Activated CD8-positive, alpha-beta memory T cell treated with anti-CD3 and anti-CD28 coated beads for 48 hours (primary cell): Measurements from ENCODE around the gene LRRC43.
"Not testable (repeated sequence)": the region's sequence is repeated elsewhere in the genome, so short reads cannot be mapped to it uniquely, and the experiment has no call there.

ENCODE experiments used
- DNase-seq, 3 experiments: peaks; one replicate each; pipeline ENCODE4 v3.0.0-alpha.2; 2020; ENCODE audit warnings: low read depth in 2 of 3, low spot score in 2 of 3

The LRRC43 gene

DNA sequence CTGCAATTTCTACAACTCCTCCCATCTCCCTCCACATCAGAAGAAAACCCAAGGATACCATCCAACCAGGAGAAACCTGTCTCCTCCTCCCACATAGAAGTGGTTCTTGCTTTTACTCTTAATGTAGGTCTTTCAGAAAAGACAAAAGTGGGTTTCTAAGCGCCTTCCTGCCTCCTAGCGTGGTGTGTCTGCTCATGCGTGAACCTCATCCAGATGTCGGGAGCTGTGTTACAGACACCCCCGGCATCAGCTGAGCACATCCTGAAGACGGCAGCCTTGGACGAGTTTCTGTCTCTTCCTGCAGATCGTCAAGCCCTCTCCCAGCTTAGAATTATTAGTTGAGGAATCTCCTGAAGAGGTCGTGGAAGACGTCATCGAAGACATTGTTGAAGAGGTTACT is 9.5 kb downstream of the LRRC43 start:
- DNase-seq = no peak

DNA sequence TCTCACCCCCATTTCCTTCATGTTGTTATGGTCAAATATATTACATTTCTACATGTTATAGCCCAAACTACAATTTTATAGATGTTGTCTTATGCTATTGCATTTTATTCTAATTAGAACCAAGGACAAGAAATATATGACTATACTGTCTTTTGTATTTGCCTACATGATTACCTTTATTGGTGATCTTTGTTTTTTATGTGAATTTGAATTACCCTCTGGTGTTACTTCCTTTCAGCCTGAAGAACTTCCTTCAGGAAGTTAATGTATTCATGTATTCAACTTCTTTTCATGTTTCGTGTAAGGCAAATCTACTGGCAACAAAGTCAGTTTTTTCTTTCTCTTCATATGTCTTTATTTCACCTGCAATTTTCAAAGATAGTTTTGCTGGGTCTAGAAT is 11.9 kb downstream of the LRRC43 start:
- no peak for DNase-seq

DNA sequence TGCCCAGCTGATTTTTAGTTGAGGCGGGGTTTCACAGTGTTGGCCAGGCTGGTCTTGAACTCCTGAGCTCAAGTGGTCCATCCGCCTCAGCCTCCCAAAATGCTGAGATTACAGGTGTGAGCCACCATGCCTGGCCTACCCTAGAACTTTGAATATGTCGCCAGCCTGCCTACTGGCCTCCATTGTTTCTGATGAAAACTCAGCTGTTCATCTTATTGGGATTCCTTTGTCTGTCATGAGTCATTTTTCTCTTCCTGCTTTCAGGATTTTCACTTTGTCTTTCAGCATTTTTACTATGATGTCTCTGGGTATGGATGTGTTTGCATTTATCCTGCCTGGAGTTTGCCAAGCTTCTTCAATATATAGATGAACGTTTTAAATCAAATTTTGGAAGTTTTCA is 12.5 kb downstream of the LRRC43 start:
- no peak for DNase-seq

DNA sequence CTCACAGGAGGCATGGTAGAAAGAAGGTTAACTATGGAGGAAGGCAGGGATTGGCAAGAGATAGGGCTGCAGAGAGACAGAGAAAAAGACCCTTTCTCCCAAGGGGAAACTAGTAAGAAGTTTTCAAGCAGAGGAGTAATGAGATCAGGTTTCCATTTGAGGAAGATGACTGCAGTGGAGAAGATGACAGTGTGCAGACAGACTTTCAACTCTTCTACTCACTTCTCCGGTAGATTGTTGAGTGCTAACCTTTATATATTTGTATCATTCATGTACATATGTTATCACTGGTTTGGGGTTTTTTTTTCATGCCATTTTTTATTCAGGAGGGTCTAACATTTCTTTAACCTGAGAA is 14.7 kb downstream of the LRRC43 start:
- no peak for DNase-seq

DNA sequence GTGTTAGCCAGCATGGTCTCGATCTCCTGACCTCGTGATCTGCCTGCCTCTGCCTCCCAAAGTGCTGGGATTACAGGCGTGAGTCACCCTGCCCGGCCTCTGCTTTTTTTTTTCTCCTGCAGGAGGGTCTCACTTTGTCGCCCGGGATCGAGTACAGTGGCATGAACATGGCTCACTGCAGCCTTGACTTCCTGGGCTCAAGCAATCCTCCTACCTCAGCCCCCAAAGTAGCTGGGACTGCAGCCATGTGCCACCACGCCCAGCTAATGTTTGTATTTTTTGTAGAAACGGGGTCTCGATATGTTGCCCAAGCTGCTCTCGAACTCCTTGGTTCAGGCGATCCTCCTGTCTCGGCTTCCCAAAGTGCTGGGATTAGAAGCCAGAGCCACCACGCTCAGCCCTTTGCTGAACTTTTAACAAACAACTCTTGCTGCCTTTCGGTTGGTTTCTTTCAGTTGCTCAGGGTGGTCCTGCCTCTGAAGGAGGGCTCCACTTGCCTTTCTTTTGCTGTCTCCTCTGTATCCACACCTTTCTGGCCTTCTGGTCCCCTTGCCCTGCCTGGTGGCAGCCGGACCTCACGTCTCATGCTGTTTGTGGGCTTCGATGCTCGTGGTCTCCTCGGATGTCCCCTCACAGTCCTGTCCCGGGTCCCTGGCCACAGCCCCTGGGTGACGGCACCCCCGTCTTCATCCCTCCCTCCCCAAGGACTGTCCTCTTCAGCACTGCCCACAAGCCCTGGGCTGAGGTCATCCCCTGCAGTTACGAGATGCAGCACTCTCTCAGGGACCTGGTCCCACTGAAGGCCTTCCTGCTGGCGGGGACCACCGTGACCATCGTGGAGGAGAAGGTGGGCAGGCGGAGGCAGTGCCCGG is 16.8 kb downstream of the LRRC43 start:
- DNase-seq = no peak

DNA sequence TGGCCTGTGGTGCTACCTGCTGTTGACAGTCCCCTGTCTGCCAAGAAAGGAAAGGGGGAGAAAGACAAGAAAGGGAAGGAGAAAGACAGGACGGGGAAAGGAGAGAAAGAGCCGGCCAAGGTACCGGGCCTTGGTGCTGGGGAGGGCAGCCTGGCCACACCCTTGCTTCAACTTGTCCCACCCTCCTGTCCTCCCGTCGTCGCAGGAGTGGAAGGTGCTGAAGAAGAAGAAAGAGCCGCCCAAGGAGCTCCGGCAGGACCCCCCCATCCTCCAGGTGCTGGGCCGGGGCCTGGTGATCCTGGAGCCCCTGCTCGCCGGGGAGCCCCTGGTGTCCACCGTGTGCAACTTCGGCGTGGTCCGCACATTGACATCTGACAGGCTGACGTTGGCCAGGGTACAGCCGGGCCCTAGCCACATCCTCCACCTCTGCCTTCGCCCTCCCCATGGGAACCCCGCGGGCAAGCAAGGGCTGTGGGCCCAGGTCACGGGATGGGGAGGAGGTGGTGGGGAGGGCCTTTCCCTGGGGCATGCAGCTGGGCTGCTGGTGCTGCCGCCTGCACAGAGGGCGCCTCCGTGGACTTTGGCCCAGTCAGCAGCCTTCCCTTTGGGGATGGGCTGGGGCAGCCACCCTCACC is 17.7 kb downstream of the LRRC43 start:
- no peak for DNase-seq

DNA sequence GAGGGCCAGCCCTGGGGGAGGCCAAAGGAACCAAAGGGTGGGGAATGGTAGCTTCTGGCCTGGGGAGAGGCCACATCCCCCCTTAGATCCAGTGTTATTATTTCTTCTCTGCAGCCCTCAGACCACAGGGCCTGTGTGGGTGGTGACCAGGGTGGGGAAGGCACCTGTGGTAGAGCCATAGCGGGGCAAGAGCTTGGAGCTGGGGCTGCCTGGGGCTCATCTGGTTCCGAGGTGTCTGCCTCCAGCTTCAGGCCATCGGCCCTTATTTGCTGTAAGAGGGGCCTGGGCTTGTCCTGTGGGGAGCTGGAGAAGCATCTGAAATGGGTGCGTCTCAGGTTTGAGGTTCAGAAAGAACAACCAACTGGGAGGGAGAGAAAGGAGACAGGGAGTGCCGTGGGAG is 18.5 kb downstream of the LRRC43 start:
- no peak for DNase-seq

DNA sequence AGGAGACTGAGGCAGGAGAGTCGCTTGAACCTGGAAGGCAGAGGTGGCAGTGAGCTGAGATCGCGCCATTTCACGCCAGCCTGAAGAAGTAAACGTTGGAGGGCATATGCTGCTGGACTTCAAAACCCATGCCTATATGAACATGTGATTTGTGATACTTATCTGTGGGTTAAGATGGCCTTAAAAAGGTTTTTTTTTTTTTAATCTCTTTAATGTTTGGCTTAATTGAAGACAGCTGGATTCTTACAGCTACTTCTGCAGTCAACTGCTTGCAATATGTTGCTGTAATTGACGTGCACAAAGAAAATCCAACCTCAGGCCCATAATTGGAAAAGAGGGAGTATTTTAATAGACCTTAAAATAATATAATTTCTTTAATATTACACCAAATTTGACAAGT is 19.1 kb downstream of the LRRC43 start:
- no peak for DNase-seq

DNA sequence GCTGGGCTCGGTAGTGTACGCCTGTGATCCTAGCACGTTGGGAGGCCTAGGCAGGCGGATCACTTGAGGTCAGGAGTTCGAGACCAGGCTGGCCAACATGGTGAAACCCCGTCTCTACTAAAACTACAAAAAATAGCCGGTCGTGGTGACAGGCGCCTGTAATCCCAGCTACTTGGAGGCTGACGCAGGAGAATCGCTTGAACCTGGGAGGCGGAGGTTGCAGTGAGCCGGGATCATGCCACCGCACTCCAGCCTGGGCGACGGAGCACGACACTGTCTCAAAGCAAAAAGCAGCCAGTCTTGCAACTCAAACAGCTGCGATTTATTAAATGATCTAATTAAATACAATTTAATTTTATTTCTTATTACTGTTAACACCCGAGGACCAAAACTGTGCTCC is 19.9 kb downstream of the LRRC43 start:
- DNase-seq = not testable (repeated sequence)

DNA sequence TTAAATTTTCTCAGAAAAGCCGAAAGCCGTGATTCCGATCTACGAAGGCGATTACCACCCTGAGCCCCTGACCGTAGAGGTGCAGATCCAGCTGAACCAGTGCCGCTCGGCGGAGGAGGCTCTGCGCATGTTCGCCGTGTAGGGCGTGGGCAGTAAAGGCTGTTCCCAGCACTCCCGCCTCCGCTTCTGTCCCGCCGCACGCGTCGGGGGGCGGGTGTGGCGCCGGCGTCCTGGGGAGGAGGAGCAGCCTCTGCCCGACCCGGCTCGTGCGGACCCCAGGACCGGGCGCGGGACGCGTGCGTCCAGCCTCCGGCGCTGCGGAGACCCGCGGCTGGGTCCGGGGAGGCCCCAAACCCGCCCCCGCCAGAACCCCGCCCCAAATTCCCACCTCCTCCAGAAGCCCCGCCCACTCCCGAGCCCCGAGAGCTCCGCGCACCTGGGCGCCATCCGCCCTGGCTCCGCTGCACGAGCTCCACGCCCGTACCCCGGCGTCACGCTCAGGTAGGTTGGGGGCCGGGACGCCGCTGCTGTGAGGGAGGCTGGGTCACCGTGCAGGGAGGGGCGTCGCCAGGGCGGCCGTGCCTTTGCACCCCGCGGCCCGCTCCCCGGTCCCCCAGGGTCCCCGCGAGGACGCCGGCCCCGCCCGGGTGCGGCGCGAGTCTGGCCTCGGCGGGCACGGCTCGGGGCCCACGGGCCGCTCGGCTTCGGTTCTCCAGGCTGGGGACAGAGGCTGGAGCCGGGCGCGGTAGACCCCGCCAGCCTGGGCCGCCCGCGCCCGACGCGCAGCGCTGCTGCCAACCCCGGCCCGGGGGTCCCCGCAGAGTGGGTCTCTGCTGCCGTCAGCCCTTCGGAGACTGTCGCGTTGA is 20.6 kb downstream of the LRRC43 start, which contains the start of gene B3GNT4:
B3GNT4 (plus strand) TSS at position 409 of the 866 bp plus-strand sequence. CDS start 910 bp downstream, outside the sequence.
- DNase-seq = no peak

DNA sequence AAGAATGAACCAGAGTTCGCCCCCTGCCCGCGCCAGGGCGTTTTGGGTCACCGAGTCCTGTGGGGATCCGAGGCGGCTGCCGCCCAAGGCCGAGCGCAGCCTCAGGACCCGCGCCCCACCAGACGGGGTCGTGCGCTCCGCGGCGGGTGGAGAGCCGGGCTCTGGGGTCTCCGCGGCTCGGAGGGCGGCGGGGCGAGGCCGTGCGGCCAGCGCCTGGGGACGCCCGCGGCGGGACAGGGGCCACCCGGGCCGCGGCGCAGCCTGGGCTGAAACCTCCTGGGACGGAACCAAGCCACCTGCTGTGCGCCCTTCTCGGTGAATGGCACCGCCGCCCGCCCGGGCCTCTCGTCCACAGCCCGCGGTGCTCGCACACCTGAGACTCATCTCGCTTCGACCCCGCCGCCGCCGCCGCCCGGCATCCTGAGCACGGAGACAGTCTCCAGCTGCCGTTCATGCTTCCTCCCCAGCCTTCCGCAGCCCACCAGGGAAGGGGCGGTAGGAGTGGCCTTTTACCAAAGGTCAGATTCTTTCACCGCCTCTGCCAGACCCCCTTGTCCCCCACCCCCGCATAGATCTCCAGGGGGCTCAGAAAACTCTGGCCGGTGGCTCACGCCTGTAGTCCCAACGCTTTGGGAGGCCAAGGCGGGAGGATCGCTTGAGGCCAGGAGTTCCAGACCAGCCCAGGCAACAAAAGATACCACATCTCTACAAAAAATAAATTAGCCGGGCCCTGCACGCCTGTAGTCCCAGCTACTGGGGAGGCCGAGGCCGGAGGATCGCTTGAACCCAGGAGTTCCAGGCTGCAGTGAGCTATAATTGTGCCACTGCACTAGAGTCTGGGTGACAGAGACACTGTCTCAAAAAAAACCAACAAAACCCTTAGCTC is 21.5 kb downstream of the LRRC43 start:
- DNase-seq = no peak

DNA sequence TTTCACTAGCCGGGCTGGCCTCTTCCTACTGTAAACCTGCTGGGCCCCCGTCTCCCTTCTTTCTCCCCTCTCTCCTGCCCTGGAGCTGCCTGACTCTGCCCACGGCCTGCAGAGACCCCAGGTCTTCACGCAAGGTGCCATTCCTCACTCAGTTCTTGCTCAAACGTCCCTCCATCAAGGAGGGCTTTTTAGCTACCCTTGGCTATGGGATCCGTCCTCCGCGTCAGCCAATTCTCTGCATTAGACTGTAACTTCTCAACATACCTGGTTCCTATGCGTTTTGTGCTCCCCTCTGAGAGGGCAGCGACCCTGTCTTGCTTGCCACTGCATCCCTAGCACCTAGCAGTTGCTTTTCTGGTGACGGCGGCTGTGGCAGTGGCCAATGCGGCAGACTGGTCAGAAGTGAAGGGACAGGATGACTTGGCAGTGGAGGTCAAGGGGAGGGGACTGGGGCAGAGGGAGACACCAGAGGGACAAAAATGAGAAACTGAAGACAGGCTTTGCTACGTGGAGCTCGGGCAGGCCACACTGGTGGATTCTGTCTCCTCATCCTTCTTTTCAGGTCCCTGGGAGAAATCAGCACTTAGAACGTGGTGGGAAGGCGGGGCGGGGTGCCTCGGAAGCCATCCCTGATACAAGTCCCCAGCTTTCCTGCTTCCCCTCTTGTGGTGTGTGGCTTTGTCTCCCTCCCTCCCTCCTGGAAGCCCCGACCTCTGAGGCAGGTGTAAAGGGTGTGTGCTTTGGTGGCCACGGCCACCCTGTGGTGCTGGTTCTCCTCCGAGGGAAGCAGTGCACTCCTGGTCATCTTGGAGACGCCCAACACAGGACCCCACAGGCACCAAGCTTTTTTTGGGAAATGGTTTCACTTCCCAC is 22.4 kb downstream of the LRRC43 start:
- DNase-seq = no peak

DNA sequence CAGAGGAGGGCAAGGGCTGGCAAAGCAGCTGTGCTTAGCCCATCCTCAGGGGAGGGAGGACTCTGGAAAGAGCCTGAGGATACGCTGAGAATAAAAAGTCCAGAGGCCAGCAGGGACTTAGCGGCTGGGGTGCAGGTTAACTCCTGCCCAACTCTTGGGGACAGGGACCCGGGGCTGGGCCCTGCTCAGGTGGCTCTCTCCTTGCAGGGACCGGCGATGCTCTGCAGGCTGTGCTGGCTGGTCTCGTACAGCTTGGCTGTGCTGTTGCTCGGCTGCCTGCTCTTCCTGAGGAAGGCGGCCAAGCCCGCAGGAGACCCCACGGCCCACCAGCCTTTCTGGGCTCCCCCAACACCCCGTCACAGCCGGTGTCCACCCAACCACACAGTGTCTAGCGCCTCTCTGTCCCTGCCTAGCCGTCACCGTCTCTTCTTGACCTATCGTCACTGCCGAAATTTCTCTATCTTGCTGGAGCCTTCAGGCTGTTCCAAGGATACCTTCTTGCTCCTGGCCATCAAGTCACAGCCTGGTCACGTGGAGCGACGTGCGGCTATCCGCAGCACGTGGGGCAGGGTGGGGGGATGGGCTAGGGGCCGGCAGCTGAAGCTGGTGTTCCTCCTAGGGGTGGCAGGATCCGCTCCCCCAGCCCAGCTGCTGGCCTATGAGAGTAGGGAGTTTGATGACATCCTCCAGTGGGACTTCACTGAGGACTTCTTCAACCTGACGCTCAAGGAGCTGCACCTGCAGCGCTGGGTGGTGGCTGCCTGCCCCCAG is 23.4 kb downstream of the LRRC43 start:
- DNase-seq = no peak

DNA sequence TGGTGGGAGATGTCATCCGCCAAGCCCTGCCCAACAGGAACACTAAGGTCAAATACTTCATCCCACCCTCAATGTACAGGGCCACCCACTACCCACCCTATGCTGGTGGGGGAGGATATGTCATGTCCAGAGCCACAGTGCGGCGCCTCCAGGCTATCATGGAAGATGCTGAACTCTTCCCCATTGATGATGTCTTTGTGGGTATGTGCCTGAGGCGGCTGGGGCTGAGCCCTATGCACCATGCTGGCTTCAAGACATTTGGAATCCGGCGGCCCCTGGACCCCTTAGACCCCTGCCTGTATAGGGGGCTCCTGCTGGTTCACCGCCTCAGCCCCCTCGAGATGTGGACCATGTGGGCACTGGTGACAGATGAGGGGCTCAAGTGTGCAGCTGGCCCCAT is 24.1 kb downstream of the LRRC43 start:
- no peak for DNase-seq

DNA sequence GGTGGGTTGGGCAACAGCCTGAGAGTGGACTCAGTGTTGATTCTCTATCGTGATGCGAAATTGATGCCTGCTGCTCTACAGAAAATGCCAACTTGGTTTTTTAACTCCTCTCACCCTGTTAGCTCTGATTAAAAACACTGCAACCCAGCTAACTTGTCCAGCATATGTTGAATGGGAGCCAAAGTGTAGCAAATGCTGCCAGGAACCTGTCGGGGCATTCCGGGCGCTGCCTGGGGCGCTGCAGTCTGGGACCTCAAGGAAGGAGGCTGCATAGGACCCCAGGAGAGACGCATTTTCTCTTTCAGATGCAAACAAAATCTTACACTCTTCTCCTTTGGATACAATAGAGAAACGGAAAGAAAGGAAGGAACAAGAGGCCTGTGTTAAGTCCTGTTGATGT is 24.5 kb downstream of the LRRC43 start:
- no peak for DNase-seq

DNA sequence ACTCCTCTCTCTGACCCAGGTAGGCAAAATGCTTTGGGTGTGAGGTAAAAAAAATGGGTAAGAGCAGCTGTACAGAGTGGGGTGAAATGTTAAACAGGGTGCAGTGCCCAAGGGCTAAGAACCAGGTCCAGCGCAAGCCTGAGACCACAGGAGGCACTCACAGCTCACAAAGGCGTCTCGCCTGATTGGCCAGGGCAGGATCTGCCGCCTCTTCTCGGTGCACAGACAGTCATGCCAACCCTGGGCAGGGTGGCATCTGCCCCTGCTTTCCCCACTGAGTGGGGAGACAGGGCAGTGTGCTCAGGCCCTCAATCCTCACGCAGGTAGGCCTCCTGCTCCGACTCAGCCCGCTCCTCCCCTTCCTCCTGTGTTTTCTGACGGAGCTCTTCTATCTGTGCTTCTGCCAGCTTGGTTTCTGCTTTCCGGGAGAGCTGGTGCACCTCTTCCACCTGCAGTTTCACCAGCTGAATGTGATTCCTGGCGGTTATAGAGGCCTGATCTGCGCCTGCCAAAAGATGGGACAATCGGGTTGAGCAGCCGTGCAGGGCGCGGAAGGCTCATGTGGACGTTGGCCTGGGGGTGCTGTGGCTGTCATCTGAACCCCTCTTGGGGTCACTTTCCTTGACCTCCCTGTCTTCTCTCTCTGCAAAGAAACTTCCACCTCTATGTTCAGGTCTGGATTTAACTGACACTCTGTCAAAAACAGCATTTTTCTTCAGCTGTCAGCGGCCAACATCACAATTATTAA is 25.3 kb downstream of the LRRC43 start:
- DNase-seq = no peak

DNA sequence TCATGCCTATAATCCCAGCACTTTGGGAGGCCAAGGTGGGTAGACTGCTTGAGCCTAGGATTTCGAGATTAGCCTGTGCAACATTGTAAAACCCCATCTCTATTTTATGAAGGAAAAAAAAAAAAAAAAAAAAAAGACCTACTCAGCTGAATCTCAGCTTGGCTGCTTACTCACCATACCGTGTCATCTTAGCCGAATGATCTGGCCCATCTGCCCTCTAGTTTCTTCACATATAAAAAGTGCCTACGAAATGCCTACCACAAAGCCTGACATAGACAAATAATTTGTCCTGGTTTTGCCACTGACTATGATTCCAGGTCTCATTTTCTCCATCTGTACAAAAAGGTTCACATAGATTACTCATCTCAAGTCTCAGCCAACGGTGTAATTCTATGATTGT is 32.8 kb downstream of the LRRC43 start:
- no peak for DNase-seq

DNA sequence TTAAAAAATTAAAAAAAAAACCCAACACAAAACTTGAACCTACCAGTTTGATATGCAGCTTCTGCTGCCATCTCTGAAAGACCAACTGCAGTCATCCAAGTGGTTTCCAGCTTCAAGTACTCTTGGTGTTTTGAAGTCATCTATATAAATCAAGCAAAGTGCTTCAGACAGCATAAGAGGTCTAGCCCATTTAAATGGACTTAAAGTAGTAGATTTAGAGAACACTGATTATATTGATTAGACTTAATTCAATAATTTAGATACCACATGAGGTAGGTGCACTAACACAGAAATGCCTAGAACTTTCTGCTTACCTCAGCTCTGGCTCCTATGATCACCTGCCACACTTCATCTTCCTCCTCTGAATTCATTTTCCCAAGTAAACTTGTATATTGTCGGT is 33.5 kb downstream of the LRRC43 start:
- DNase-seq = no peak
